22Rv1 (cell line): ENCODE data around the gene BZW2.

ENCODE experiments used
- CTCF ChIP-seq: fragments of 450-650 bp; IDR thresholded peaks from 2 replicates; pipeline ENCODE4 v1.5.1; 2017; ENCODE audit warnings: mild to moderate bottlenecking
- ZFX ChIP-seq: fragments of 450-650 bp; IDR thresholded peaks from 2 replicates; pipeline ENCODE4 v1.6.1; 2017; ENCODE audit warnings: antibody characterized with exemption, borderline replicate concordance

GRCh38 chr7:16741676-16742075 lies 95.7 kb downstream of the BZW2 start:
- TF ChIP-seq CTCF: no peak
- TF ChIP-seq ZFX: no peak
